Glutamatergic neuron (in vitro differentiated cells): Measurements from ENCODE around the gene BFSP1. TPM values are rescaled to one million over a fixed set of nuclear protein-coding genes. Genes with fewer than 3 reads are reported as not detected.

Source experiments
- DNase-seq: peaks from one replicate; pipeline ENCODE4 v3.0.0; 2022
- H3K27ac Mint-ChIP-seq: one replicate; pipeline ENCODE4 v1.8.0; 2020; ENCODE audit warnings: mild to moderate bottlenecking, mixed read lengths, inconsistent platforms; ENCODE audit not compliant: unreplicated experiment
- H3K27me3 Mint-ChIP-seq: one replicate; pipeline ENCODE4 v1.8.0; 2020; ENCODE audit warnings: mild to moderate bottlenecking, moderate library complexity, mixed read lengths, inconsistent platforms; ENCODE audit not compliant: unreplicated experiment
- H3K36me3 Mint-ChIP-seq: one replicate; pipeline ENCODE4 v1.8.0; 2020; ENCODE audit warnings: mild to moderate bottlenecking, mixed read lengths, inconsistent platforms; ENCODE audit not compliant: unreplicated experiment
- H3K4me1 Mint-ChIP-seq: one replicate; pipeline ENCODE4 v1.8.0; 2020; ENCODE audit warnings: mild to moderate bottlenecking, low read depth, mixed read lengths, inconsistent platforms; ENCODE audit not compliant: unreplicated experiment
- H3K4me3 Mint-ChIP-seq: one replicate; pipeline ENCODE4 v1.8.0; 2020; ENCODE audit warnings: mild to moderate bottlenecking, mixed read lengths, inconsistent platforms; ENCODE audit not compliant: unreplicated experiment
- H3K9me3 Mint-ChIP-seq: one replicate; pipeline ENCODE4 v1.8.0; 2020; ENCODE audit warnings: mild to moderate bottlenecking, moderate library complexity, mixed read lengths, inconsistent platforms; ENCODE audit not compliant: unreplicated experiment
- total RNA-seq: library from RNA; stranded (reverse); fragmentation: NEBNext Ultra II Directional; extraction: Animal tissue kit (Norgen Biotek cat#: 25700); gene quantifications from one replicate; pipeline ENCODE4 v1.2.1, GENCODE V29; 2021; ENCODE audit not compliant: unreplicated experiment
- TF ChIP-seq, protein P1 (sequence below): fragments of 200-600 bp; sonication (generic); IDR thresholded peaks from one replicate; pipeline ENCODE4 v1.5.0; 2021; ENCODE audit not compliant: partially characterized antibody, unreplicated experiment

BFSP1 gene
- total RNA-seq, 1 donor from 2014 or later: 0.69 TPM

DNA sequence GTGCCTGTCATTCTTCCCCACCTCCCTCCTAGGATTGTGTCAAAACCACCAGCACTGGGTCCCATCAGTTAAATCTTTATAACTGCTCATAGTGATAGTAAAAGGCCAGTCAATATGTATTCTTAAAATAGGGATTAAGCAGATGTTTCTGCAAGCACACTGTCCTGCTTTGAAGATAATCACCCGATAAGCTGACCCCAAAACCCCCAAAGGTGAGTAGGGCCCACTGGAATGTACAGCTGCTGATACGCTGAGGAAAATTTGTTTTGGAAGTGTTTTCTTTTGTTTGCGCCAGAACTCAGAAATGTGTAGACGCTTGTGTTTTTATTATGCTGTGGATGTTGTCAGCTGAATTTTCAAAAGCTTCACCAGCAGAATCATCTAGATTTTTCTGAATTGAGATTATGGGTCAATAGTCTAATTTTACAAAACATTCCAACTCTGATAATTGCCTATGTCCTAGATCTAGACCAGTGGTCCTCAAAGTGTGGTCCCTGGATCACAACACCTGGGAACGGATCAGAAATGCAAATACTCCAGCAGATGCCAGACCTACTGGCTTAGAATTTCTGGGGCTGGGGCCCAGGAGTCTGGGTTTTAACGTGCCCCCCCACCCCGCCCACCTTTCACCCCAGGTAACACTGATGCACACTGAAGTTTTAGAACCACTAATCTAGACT, 11.4 kb downstream of the BFSP1 start:
- no peak overlapping the region for H3K4me3 Mint-ChIP-seq
- peaks cover 3% of the 10 kb centered on the region for H3K27me3 Mint-ChIP-seq
- peaks cover 3% of the 10 kb centered on the region for H3K9me3 Mint-ChIP-seq
- H3K4me1 Mint-ChIP-seq: no peaks in the 10 kb centered on the region
- no peaks in the 10 kb centered on the region for H3K36me3 Mint-ChIP-seq
- no peak for DNase-seq
- TF ChIP-seq, protein P1, sequence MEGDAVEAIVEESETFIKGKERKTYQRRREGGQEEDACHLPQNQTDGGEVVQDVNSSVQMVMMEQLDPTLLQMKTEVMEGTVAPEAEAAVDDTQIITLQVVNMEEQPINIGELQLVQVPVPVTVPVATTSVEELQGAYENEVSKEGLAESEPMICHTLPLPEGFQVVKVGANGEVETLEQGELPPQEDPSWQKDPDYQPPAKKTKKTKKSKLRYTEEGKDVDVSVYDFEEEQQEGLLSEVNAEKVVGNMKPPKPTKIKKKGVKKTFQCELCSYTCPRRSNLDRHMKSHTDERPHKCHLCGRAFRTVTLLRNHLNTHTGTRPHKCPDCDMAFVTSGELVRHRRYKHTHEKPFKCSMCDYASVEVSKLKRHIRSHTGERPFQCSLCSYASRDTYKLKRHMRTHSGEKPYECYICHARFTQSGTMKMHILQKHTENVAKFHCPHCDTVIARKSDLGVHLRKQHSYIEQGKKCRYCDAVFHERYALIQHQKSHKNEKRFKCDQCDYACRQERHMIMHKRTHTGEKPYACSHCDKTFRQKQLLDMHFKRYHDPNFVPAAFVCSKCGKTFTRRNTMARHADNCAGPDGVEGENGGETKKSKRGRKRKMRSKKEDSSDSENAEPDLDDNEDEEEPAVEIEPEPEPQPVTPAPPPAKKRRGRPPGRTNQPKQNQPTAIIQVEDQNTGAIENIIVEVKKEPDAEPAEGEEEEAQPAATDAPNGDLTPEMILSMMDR: no peak
- H3K27ac Mint-ChIP-seq: no peak overlapping the region

DNA sequence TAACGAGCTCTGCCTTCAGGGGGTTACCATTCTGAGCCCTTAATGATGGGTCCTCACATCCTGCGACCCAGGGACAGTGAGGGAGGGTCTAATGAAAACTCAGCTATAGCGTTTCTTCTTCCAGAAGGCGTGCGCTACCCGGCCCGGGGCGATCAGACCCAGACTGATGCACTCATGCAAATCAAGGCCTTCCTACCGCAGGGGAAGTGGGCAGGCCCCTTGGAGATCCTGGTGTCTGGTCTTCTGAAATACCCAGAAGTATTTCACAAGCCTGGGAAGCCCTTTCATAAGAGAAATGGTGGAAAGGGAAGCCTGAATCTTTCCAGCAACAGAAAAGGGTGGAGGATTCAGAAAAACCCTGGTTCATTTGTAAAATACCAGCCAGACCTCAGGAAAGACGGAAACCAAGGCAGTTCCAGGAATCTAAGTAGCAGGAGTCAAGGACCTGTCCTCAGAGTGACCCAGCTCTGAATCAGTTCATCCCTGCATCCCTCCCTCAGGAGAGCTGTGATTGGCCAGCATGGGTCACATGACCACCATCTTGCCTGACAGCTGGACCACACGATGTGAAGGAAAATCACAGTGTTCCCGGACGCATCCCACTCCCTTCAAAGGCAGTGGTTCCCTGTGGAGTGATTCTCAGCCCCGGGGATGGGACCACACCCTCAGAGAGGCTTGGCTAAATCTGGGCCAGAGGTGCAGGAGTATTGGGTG, 12.7 kb downstream of the BFSP1 start:
- Mint-ChIP-seq H3K4me3 (no peak overlapping the region), H3K27ac (no peak overlapping the region), H3K36me3 (peaks cover 2% of the 10 kb centered on the region), H3K9me3 (peaks cover 3% of the 10 kb centered on the region), H3K4me1 (no peaks in the 10 kb centered on the region), H3K27me3 (peaks cover 3% of the 10 kb centered on the region)
- DNase-seq: peak; percentile 66
- TF ChIP-seq, protein P1: no peak

DNA sequence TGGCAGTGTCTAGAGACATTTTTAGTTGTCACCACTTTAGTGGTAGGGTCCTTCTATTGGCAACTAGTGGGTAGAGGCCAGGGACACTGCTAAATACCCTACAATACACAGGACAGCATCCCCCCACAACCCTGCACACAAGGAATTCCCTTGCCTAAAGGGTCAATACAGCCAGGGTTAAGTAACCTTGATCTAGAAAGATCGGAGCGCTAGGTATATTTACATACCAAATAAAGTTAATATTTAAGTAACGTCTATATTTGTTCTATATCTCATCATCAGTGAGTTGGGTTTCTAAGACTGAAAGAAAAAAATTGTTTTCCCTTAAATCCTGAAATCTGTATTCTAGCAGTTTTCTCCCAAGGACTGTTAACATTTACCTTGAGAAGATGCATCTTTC, 16.1 kb downstream of the BFSP1 start:
- Mint-ChIP-seq H3K4me3 (no peak overlapping the region), H3K27me3 (no peaks in the 10 kb centered on the region), H3K9me3 (no peaks in the 10 kb centered on the region), H3K4me1 (no peaks in the 10 kb centered on the region), H3K36me3 (peaks cover 7% of the 10 kb centered on the region), H3K27ac (no peak overlapping the region)
- DNase-seq: no peak
- TF ChIP-seq, protein P1: no peak

DNA sequence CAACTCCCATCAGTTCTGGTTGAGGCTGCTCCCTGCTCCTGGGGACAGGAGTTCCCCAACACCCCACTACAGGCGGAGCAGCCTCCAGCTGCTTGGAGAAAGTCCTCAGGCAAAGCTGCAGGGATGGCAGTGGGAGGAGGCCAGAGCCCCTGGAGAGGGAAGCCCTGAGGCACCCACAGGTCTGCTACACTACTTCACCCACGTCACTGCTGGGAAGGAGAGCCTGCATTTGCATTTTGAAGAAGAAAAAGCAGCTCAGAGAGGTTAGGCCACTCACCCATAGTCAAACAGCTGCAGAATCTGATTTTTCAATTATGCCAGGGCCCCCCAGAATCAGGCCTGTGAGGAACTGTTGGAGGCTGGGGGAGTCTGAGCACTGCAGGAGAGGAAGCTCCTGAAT, 17.2 kb downstream of the BFSP1 start:
- TF ChIP-seq, protein P1: no peak
- Mint-ChIP-seq H3K27me3 (no peaks in the 10 kb centered on the region), H3K4me1 (no peaks in the 10 kb centered on the region), H3K9me3 (no peaks in the 10 kb centered on the region), H3K4me3 (no peak overlapping the region), H3K36me3 (peaks cover 7% of the 10 kb centered on the region), H3K27ac (no peak overlapping the region)
- no peak for DNase-seq

DNA sequence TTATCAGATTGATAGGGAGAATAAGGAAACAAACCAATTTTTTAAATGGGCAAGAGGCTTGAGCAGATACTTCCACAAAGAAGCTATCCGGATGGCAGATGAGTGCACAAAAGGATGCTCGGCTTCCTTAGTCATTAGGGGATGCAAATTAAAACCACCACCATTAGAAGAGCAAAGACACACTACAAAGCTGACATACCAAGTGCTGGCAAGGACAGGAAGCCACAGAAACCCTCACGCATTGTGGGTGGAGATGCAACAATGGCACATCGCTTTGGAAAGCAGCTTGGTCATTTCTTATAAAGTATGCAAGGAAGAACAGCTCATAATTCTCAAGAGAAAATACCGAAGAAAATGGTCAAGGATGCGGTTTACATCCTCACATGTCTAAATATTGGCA, 19.8 kb downstream of the BFSP1 start:
- no peak overlapping the region for H3K27ac Mint-ChIP-seq
- H3K4me1 Mint-ChIP-seq: peaks cover 1% of the 10 kb centered on the region
- no peak for DNase-seq
- peaks cover 7% of the 10 kb centered on the region for H3K36me3 Mint-ChIP-seq
- H3K27me3 Mint-ChIP-seq: no peaks in the 10 kb centered on the region
- H3K9me3 Mint-ChIP-seq: no peaks in the 10 kb centered on the region
- TF ChIP-seq, protein P1: no peak
- H3K4me3 Mint-ChIP-seq: no peak overlapping the region
